ENCODE results near the gene TMPRSS11E.
"Not testable (repeated sequence)": the region's sequence is repeated elsewhere in the genome, so short reads cannot be mapped to it uniquely, and the experiment has no call there.

Gene TMPRSS11E

DNA sequence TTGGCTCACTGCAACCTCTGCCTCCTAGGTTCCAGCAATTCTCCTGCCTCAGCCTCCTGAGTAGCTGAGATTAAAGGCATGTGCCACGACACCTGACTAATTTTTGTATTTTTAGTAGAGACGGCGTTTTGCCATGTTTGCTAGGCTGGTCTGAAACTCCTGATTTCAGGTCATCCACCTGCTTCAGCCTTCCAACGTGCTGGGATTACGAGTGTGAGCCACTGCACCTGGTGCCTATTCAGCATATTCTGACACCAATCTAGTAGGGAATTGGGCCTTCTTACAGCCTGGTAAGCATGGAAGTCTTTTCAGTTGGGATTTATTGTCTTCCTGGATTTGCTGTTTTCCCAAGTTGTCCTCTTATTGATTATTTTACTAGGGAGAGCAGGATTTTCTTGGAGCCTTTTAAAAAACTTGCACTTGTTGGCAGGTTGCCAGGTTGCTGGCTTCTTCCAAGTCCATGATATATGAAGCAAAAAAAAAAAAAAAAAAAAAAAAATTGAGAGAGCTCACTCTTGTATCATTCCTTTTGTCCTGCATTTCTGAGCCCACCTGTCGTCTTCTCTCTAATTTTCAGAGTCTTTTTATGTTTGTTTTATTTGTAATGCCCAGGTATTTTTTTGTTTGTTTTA, 43.7 kb downstream of the TMPRSS11E start:
- no peak for TF ChIP-seq ZNF274 (IDR thresholded peaks at IDR 0.05; ENCODE audit: low read depth, low read length)
- no peak overlapping the region for H3K4me3 ChIP-seq (ENCODE audit: low read length)

DNA sequence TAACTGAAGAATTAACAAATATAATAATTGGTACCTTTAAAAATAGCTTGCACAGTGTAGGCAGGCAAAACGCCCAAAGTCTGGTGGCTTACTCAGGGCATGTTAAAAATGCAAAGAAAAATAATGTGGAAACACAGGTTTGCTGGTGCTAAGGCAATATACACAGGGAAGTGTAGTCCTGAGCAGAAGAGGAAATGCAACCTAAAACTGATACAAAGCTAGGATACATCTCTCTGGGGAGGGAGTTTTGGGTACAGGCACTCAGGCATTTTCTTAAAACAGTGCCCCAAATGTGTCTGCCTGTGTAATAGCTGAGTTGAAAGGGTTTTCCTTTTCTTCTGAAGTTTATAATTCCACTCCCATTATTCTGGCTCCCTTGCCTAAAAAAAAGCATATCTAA, 47.4 kb downstream of the TMPRSS11E start:
- H3K4me3 ChIP-seq (ENCODE audit: low read length): no peak overlapping the region
- no peak for TF ChIP-seq ZNF274 (IDR thresholded peaks at IDR 0.05; ENCODE audit: low read depth, low read length)

DNA sequence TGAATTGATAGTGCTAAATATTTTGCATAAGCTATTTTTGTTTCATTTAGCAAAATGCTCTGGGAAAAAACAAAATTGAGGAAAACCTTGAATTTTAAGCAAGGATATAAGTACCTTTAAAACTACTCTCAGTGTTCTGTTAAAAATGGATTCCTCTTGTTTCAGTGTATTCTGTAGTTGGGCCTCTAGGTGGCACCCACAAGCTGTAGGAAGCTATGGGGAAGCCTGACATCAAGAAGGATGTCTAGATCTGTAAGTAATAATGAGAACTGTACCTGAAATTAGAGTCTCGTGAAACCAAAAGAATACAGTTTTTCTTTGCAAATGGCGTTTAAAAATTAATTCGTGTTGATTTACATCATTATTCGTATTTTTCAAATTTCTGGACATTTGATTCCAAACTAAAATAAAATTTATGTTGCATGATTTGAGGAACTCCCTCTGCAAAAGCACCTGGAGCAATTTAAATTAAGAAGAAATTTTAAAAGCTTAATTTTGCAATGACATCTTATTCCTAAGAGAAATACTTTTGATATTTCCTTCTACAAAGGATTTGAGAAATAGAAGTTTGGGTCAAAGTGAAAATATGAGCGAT, 51.2 kb downstream of the TMPRSS11E start:
- no peak for TF ChIP-seq ZNF274 (IDR thresholded peaks at IDR 0.05; ENCODE audit: low read depth, low read length)
- no peak overlapping the region for H3K4me3 ChIP-seq (ENCODE audit: low read length)

DNA sequence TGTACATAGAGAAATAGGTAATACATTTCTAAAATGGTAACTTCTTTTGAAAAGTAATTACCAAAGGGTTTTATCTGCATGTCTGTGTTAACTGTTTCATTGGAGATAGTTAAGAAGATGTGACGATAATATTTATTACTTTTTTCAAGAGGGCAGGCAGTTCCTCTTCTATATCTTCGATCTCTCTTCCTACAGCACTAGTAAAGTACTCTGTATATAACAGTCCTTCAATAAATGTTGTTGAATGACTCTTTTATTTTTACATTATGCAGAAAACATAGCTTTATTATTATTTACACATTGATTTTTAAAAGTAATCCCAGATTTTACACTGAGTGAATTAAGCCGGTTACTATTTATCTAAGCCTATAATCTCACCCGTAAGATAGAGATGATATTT, 51.8 kb downstream of the TMPRSS11E start:
- no peak overlapping the region for H3K4me3 ChIP-seq (ENCODE audit: low read length)
- TF ChIP-seq ZNF274 (IDR thresholded peaks at IDR 0.05; ENCODE audit: low read depth, low read length): no peak

DNA sequence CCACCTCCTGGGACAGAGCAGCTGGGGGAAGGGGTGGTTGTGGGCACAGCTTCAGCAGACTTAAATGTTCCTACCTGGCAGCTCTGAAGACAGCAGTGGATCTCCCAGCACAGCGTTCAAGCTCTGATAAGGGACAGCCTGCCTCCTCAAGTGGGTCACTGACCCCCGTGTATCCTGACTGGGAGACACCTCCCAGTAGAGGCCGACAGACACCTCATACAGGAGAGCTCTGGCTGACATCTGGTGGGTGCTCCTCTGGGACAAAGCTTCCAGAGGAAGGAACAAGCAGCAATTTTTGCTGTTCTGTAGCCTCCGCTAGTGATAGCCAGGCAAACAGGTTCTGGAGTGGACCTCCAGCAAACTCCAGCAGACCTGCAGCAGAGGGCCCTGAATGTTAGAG, 56.2 kb downstream of the TMPRSS11E start:
- not testable (repeated sequence) for H3K4me3 ChIP-seq (ENCODE audit: low read length)

DNA sequence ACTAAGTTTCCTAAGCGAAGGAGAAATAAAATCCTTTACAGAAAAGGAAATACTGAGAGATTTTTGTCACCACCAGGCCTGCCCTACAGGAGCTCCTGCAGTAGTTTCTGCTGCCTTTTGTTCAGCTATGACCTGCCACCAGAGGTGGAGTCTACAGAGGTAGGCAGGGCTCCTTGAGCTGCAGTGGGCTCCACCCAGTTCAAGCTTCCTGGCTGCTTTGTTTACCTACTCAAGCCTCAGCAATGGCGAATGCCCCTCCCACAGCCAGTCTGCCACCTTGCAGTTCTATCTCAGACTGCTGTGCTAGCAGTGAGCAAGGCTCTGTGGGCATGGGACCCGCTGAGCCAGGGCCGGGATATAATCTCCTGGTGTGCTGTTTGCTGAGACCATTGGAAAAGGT, 57.6 kb downstream of the TMPRSS11E start:
- H3K4me3 ChIP-seq (ENCODE audit: low read length): not testable (repeated sequence)

DNA sequence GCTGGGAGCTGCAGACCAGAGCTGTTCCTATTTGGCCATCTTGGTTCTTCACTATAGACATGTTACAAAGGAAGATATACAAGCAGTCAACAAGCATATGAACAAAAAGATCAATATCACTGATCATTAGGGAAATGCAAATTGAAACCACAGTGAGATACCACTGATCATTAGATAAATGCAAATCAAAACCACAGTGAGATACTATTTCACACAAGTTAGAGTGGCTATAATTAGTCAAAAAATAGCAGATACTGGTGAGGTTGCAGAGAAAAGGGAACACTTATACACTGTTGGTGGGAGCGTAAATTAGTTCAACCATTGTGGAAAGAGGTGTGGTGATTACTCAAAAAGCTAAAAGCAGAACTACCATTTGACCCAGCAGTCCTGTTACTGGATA, 58.2 kb downstream of the TMPRSS11E start:
- H3K4me3 ChIP-seq (ENCODE audit: low read length): not testable (repeated sequence)

DNA sequence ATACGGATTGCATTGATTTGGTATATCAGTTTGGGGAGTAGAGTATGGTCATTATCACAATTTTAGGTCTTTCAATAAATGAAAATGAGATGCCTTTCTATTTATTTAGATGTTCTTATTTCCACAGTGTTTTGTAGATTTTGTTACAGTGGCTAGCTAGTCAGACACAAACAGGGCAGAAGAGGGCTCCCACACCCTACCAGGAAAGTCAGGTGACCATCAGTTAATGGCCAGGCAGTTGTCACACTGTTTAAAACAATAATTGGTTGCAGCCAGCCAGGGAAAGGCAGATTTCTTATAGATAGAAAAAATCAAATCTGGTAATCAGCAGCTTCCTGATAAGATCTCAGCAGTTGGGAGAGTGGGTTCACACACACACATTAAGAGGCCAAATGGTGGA, 71.6 kb downstream of the TMPRSS11E start:
- no peak overlapping the region for H3K4me3 ChIP-seq (ENCODE audit: low read length)
- TF ChIP-seq ZNF274 (IDR thresholded peaks at IDR 0.05; ENCODE audit: low read depth, low read length): no peak

DNA sequence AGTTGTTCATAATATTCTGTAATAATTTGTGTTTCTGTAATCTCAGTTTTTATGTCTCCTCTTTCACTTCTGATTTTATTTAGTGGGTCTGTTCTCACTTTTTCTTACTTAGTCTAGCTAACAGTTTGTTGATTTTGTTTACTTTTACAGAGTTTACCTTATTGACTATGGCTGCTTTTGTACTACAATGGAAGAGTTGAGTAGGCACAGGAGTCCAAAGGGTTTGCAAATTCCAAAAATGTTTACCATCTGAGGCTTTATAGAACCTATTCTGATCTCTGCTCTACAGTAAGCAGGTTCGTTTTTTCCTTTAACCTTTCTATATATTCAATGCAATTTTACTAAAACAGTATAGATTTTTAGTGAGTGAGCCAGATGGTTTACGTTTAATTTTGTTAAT, 73.7 kb downstream of the TMPRSS11E start:
- TF ChIP-seq ZNF274 (IDR thresholded peaks at IDR 0.05; ENCODE audit: low read depth, low read length): no peak
- H3K4me3 ChIP-seq (ENCODE audit: low read length): no peak overlapping the region

DNA sequence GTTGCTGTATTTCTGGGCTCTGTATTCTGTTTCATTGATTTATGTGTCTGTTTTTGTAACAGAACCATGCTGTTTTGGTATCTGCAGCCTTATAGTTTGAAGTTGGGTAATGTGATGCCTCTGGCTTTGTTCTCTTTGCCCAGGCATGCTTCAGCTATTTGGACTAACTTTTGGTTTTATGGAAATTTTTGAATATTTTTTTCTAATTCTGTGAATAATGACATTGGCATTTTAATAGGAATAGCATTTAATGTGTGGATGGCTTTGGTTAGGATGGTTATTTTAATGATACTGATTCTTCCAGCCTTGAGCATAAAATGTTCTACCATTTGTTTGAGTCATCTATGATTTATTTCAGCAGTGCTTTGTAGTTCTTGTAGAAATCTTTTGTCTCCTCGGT, 75.0 kb downstream of the TMPRSS11E start:
- not testable (repeated sequence) for H3K4me3 ChIP-seq (ENCODE audit: low read length)

DNA sequence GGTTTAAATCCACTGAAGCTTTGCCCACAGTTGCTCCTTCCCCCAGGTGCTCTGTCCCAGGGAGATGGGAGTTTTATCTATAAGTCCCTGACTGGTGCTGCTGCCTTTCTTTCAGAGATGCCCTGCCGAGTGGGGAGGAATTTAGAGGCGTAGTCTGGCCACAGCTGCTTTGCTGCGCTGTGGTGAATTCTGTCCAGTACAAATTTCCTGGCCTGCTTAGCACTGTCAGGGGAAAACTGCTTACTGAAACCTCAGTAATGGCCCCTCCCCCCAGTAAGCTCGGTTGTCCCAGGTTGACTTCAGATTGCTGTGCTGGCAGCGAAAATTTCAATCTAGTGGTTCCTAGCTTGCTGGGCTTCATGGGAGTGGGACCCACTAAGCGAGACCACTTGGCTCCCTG, 88.7 kb downstream of the TMPRSS11E start:
- TF ChIP-seq ZNF274 (IDR thresholded peaks at IDR 0.05; ENCODE audit: low read depth, low read length): no peak
- no peak overlapping the region for H3K4me3 ChIP-seq (ENCODE audit: low read length)

DNA sequence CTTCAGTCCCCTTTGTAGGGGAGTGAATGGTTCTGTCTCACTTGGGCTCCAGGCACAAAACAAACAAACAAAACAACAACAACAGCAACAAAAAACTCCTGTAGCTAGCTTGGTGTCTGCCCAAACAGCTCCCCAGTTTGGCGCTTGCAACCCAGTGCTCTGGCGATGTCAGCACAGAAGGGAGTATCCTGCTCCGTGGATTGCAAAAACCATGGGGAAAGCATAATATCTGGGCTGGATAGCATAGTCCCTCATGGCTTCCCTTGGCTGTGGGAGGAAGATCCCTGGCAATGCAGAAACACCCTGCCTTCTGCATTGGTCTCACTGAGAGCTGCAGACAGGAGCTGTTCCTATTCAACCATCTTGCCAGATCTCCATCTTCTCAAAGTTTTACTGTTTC, 89.1 kb downstream of the TMPRSS11E start:
- H3K4me3 ChIP-seq (ENCODE audit: low read length): no peak overlapping the region
- no peak for TF ChIP-seq ZNF274 (IDR thresholded peaks at IDR 0.05; ENCODE audit: low read depth, low read length)

DNA sequence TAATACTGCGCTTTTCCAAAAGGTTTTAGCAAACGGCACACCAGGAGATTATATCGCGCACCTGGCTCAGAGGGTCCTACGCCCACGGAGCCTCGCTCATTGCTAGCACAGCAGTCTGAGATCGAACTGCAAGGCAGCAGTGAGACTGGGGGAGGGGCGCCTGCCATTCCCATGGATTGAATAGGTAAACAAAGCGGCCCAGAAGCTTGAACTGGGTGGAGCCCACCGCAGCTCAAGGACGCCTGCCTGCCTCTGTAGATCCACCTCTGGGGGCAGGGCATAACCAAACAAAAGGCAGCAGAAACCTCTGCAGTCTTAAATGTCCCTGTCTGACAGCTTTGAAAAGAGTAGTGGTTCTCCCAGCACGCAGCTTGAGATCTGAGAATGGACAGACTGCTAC, 95.5 kb downstream of the TMPRSS11E start:
- H3K4me3 ChIP-seq (ENCODE audit: low read length): not testable (repeated sequence)

Data from GM08714 (cell line).